DMS79 treated with DMSO at 0.1 percent for 48 hours (cell line): Measurements from ENCODE around the gene THBD.

Experiments used
- DNase-seq: peaks from one replicate; lab custom pipeline; 2025; lab: John Stamatoyannopoulos, UW

Gene THBD

DNA sequence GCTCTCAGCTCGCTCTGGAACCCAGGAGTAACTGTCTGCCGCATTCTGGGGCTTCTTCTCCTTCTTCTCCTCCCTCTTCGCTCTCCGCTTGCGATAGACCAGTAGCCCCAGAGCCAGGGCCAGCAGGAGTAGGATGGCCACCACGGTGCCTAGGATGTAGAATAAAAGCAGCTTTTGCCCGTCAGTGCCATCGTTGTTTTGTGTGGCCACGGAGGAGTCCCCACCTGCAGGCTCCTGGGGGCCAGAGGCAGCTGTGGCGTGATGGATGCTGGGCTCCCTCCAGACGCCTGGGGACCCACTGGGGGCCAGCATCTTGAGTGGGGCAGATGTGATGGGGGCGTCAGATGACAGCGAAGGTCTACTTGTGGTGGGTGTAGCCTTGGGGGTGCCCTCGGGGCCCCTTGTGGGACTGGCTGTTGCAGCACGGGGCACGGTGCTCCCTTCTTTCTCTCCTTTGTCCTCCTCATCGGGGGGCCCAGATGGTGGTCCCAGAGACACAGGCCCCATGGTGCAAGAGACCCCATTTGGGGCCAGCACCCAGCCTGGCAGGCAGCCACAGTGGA, 34.9 kb upstream of the THBD start:
- DNase-seq: no peak

DNA sequence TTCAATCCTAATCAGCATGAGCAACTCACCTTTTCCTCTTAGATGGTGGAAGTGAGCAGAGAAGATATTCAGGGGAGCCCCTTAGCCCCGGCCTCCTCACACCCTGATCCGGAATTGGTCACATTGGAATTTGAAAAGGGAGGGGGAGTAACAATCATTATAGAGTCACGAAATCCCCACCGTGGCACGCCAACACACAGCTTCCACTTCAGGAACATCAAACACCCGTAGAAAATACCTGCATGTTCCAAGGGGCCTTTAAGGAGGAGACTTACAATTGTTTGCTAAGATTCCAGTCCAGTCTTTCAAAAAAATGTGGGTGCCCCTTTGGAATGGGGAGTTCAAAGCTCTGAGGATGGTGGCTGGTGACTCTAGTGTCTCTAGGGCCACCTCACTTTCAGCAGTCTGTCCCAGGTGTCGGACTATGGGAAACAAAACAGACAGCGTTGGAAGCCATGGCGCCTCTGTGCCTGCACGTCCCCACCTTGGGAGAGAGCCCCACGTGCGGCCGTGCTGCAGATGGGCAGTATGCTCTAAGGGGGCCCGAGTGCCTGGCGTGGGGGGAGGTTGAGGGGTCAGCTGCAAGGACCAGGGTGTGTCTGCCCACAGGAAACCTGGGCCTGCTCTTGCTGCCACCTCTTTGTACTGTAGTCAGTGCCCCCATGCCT, 34.2 kb upstream of the THBD start:
- no peak for DNase-seq

DNA sequence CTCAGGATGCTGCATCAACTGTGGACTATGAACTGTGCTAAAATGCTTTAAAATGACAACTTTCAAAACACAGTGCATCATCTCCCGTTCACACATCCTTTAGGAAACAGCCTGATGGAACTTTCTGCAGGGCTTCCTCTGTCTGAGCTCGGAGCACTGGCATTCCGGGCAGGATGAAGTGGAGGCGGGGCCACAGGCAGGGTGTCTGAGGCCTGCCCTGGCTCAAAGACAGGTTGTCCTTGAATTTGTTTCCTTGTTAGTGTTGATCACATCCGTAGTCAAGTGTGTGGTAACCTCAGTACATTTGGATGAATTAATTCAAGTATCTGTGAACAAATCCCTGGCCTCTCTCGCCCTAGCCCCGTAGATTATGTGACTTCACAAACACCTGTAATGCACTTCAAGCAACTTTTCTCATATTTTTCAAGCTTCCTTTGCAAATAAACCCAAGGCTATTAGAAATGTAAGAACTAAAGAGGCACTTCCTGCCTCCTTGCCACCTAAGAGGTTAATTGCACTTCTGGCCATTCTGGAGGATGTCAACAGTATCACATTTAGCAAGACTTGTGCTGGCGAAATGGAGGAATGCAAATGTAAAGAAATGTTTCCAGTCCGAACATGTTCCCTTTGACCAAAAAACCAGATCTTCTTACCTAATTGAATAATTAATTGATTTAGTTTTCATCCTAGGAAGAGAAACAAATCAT, 33.5 kb upstream of the THBD start:
- peak; percentile 32 for DNase-seq

DNA sequence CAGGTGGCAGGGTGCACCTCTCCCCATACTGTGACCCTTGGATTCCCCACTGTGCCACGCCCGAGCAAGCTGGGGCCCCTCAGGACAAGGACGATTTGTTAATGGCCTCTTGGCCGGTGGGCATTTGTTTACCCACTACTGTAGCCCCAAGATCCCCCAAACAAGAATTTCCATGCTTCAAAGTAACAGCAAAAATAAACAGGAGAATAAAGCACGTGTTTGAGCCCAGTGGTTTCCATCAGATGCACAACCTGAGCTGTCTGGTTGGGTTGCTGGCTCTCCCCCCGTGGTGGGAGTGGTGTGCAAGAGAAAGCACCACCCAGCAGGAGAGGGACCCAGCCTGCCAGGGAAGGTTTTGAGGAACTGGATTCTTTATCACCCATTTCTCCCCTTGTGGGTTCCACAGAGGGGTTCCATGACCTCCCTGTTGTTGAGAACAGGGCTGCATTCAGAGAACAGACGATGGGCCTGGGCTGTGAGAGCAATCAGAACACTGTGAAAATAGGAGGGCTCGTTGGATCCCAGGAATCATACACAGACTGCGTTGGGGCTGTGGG, 31.9 kb upstream of the THBD start:
- no peak for DNase-seq

DNA sequence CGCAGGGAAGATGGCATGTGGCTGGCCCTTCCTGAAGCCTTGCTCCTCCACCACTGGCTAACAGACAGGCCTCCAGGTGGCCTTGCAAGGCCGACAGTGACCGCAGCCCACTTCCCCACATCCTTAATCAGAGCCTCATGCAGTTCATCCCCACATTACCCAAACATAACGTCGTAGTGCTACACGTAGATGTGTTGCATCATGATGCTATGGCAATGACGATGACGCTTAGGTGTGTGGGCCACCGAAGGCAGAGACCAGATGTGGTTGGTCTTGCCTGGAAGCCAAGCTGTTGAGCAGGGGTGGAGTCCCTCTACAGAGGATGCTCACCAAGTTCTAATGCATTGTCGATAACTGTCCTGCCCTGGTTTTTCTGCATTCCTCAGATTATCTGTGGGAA, 31.0 kb upstream of the THBD start:
- DNase-seq: no peak

DNA sequence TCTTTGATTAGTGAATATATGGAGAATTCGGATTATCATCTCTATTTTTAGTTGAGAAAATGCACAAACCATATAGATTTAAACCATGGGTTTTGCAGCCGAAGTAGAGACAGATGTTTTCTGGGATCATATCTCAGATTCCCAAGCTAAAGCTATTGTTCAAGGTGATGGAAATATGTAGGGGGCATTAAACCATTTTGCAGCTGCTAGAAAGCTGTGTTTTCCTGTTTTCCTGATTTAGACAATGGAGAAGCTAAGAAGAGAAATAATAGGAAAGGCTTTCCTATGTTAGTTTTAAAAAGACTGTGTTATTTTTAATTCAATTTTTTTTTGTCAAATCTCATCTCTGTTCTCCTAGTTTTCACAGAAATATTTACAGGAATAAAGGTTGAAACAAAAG, 30.5 kb upstream of the THBD start:
- no peak for DNase-seq

DNA sequence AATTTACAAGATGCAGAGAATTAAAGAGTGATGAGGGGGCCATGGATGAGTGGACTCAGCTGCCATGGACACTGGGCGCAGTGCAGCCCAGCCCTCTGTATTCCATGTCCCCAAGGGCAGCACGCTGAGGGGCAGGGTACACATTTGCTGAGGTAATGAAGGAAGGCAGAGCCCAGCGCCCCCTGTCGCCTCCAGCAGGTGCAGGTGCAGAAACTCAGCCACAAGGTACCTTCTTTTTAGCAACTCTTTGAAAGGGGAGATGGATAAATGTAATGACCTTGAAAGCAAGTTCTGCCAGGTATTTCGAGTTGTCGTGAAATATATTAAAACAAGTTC, 29.5 kb upstream of the THBD start:
- DNase-seq: no peak

DNA sequence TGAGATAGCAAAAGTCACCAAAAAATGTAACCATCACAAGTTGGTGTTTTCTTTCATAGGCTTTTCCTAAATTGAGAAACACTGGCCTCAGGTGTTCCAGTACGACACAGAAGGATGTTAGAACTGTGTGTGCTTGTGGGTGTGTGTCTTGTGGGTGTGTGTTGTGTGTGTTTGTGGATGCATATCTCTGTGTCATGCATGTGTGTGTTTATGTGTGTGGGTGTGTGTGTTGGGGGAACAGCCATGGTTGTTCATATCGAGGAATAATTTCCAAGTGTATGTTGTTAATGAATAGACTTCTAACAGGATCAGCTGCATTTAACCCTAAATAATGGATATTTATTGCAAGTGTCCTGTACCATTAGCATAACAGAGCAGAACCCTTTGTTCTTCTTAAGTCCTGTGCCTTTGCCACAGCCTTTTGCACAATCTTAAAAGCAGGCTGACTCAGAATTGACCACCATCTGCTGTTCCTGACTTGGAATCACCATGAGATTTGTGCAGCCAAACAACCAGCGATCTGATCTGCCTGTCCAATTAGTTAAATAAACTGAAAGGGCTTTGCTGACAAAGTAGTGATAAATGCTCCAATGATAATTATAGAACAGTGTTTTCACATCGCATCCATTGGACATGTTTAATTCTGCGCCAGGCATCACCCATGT, 29.0 kb upstream of the THBD start:
- no peak for DNase-seq

DNA sequence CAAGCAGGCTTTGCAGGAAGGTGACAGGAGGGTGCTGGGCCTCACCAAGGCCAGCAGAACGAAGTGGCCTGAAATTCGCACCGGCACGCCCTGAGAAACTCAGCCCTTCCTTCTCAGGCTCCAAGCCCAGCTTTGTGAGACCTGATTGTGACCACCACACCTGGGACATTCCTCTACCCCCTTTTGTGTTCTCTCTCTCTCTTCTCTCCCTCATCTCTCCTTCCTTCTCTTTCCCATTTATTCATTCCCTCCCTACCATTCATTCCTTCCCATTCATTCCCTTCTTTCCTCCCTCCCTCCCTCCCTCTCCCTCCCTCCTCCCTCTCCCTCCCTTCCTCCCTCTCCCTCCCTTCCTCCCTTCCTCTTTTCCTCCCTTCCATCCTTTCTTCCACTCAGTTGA, 27.8 kb upstream of the THBD start:
- no peak for DNase-seq

DNA sequence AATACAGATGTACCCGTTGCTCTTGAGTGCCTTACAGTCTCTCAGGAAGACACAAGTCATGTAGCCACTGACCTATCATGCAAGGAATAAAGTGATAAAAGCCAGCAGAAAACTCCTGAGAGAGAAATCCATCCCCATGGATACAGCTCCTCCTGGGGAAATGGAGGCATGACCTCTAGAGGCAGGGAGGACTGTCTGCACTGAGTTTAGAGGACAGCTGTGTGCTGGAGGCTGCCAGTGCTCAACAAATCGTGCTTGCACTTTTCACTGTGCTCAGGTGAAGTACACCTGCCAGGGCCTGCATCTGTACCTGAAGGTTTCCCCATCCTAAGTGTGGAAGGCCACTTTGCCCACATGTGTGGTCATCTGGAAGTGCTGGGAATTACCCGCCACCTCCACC, 24.6 kb upstream of the THBD start:
- no peak for DNase-seq

DNA sequence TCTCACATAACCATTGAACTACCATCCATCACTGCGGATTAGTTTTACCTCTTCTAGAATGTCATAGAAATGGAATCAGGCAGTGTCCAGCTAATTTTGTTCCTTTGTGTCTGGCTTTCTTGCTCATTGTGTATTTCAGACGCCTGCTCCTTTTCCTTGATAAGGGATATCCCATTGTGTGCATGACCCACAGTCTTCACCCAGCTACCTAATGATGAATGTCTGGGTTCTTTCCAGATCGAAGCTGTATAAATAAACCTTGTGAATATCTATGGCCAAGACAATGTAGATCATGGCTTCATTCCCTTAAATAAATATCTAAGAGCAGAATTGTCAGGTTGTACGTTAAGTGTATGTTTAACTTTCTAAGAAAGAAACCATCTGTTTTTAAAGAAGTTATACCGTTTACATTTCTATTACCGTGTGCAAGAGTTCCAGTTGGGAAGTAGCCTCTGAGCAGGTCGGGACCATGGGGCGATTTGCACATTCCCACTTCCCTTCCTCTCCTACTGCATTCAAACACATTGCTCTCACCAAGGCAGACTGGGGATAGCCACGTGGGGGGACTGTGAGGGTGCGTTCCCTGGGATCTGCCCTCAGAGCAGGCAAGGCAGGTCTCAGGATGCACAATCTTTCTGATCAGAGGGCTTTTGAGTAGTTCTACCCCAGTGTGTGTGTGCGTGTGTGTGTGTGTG, 23.6 kb upstream of the THBD start:
- DNase-seq: no peak

DNA sequence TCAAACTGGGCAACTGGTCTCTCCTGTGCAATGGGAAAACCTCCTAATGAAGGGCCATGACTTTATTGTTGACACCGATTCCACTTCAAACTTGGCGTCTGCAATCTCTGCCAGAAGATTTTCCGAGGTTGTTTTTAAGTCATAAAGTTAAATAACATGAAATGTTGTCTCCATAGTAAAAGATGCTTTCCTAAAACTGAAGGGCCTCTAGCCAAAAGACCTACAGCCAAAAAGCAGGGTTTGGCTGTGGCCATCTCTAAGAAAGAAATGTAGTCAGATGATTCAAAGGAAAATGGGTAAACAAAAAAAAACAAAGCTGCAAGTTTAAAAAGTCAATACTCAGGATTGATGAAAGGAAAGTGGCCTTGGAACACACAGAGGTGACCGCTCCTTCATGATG, 22.5 kb upstream of the THBD start:
- DNase-seq: no peak

DNA sequence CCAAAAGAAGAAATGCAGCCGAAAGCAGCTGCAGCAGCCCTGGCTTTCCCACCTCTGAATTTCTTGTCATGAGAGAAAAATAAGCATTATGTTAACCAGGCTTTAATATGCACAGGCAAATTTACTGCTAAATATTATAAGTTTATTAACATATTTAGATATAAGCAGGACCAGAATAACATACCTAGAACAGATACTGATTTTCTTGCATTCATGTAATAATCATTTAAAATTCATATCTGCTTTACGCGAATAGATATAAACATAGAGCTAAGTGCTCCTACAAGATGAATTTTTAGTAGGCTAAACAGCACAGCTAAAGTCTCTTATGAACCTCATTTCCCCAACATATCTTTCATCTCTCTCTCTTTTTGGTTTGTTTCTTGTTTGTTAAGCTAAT, 21.9 kb upstream of the THBD start:
- DNase-seq: no peak

DNA sequence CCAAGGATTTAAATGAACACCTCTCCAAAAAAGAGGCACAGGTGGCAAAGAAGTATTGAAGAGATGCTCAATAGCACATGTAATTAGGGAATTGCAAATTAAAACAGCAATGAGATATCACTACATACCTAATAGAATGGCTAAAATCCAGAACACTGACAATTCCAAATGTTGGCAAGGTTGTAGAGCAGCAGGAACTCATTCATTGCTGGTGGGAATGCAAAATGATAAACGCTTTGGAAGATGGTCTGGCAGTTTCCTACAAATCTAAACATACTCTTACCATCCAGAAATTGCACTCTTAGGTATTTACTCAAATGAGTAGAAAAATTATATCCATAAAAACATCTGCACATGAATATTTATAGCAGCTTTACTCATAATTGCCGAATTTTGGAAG, 19.6 kb upstream of the THBD start:
- no peak for DNase-seq

DNA sequence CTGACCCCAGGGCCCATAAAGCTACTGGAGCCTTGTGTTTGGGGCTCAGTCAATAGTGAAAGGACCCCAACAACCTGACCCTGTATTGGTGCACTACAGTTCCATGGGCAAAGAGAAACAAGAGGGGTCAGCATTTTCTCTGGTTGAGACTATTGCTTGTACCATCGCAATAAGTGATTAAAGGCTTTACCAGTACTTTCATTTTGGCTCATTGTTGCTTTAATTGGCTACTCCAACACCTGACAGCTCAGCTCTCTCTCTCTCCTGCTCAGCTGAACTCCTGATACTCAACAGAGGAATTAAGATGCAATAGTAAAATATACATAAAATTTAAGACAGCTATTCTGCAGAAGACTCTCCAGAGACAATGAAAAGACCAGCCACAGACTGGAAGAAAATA, 18.8 kb upstream of the THBD start:
- no peak for DNase-seq

DNA sequence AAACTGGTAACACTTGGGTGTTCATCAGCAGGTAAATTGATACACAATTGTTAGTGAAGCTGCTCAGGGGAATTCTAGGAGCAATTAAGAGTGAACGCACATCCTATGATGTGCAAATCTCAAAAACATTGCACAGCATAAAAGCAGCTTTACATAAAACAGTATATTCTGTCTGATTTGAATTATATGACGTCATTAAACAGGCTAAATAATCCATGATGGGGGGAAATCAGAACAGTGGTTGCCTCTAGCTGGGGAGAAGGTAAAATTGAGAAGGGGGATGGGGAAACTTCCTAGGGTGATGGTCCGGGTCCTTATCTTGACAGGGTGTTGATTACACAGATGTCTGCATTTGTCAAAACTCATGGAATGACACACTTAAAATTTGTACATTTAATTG, 17.3 kb upstream of the THBD start:
- no peak for DNase-seq

DNA sequence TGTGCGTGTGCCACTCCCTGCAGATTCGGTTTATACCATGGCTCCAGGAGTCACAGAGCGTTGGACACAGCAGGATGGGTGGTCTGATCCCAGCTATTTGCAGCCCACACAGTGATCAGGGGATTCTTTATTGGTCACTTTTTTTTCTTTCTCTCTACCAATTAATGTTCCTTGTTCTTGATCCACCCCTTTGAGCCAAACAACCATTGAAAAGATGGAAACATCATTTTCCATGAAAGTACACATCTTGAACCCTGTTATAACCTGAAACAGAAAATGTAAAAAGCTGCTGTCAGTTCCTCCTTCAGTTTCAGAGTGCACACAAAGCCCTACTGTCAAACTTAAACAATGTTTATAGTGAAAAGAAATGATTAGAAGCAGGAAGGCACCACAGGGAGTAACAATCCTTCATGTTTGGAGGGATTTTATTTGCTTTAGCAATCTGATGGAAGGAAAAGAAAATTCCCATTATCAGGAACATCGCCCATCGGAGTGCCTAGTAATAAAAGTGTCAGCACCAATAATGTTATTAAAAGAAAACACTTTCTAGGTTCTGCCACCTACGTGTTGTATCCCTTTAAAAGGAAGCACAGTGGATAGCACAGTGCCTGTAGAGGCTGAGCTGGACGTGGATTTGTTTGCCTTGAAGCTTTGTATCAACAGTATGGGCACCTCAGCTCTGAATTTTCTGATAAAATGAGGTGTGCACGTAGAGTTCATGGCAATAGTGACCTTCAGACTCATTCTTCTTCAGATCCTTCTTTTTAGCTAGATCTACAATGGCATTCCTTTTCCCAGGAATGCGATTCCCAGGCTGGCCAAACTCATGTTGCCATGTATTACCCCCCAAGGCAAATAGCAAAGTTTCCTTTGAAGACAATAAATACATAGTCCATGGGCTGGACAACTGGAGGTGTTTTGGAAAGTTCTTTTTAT, 16.1 kb upstream of the THBD start:
- DNase-seq: no peak

DNA sequence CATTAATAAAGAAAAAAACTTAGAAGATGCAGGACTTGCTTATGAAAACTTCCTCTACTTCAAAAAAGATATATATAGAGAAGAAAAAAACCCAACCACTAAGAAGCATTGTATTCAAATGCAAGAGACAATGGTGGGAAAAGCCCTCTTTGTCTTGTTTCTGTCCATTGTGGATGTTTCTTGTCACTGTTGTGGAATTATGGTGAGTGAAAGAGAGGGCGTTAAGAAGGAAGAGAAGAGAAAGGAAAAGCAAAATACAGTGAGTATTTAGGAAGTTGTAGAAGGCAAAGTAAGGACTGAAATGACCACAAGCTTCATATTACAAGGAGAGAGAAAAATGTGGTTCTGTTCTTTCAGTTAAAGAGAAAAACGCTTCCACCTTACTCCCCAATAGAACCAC, 14.1 kb upstream of the THBD start:
- DNase-seq: no peak

DNA sequence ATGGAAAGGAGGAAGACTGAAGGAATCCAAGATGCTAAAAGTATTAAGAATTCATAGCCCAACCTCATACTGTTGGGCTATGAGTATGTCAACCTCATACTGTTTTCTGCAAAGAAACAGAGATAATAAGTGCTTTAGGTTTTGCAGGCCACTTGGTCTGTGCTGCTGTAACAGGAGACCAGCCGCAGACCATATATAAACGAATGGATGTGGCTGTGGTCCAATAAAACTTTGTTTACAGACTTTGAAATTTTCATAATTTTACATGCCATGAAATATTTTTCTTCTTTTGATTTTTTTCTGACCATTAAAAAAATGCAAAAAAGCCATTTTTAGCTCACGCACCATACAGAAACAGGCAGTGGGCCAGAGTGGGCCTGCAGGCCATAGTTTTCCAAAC, 13.7 kb upstream of the THBD start:
- DNase-seq: no peak

DNA sequence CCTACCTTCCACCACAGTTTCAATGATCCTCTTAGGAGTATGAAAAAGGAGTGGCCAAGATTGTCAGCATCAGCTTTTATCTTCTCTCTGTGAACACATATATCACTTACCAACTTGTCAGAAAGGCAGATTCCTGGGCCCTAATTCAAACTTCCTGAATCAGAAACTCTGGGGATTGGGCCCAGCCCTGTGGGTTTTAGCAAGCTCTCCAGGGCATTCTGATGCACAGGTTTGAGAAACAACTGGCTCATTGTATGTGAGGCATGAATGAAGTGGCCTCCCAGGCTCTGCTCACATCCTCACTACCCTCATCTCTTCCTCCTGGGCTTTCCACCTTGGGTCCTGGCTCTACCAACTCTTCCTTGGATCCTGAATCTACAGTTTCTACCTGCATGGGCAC, 13.2 kb upstream of the THBD start:
- DNase-seq: no peak
